Measurements from ENCODE around the gene RGS3. TPM values are rescaled to one million over a fixed set of nuclear protein-coding genes. Genes with fewer than 3 reads are reported as not detected.
A peak's percentile ranks its signal among the peaks of the same experiment; 100 is the strongest.

The RGS3 gene
- total RNA-seq, 4 donors from 2014 or later: 10.5 to 18.2 (median 12.8) TPM

- DNase-seq (ENCODE audit: low spot score in 2 of 2): peak in 1 of 2 donors; percentile 79
- intact Hi-C loops (cut with DNase I; ENCODE audit: low total_unique reads): no loop called here
- no peak for TF ChIP-seq CTCF (IDR thresholded peaks at IDR 0.05)
- no peak overlapping the region for H3K4me3 ChIP-seq (ENCODE audit: low read depth, poor library complexity, severe bottlenecking)
- 92 to 99% methylated on average over 8 of the region's 8 CpGs for WGBS, 2 donors
Measured at GRCh38 chr9:113567361-113568080, 104.0 kb downstream of the RGS3 start.

GRCh38 chr9:113568081-113568435, 104.5 kb downstream of the RGS3 start:
- H3K4me3 ChIP-seq (ENCODE audit: low read depth, poor library complexity, severe bottlenecking): no peak overlapping the region
- WGBS, 2 donors: 84 to 90% methylated on average over 5 of the region's 5 CpGs
- intact Hi-C loops (cut with DNase I; ENCODE audit: low total_unique reads): no loop called here
- TF ChIP-seq CTCF (IDR thresholded peaks at IDR 0.05) (no peak), POLR2A (IDR thresholded peaks at IDR 0.05) (no peak)
- peak in 1 of 2 donors; percentile 50 for DNase-seq (ENCODE audit: low spot score in 2 of 2)

DNA sequence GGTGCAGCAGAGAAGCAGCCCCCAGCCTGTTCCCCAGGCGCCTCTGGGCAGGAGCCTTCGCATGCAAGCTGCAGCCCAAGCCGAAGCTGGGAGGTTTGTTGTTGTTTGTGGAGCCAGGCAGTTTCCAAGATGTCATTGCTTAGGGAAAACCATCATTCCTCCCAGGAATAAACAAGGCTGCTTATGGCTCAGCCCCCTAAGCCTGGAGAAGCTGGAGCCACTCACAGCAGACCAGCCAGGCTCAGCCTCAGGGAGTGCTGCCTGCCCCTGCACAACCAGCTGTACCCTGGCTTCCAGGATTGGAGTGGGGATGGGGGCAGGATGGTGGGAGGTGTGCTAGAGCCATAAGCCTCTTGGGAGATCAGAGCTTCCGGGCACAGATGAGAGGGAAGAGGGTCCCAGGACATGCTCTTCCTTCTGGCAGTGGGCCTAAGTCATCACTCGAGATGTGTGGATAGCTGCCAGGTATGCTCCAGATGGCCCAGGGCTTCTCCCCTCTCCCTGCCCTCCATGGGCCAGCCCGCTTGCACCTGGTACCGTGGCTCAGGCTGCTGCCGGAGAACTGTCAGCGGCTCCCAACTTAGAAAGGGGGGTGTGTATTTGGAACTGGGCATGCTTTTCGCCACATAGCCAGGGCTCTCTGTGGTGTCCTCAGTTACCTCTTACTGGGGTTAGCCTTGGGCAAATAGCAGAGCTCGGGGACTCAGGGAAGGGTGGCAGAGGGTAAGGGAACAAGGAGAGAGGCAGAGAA, 105.2 kb downstream of the RGS3 start:
- 66 to 67% methylated on average over 10 to 11 of the region's 11 CpGs for WGBS, 2 donors
- peak in 1 of 2 donors; percentile 81 for DNase-seq (ENCODE audit: low spot score in 2 of 2)
- intact Hi-C loops (cut with DNase I; ENCODE audit: low total_unique reads): no loop called here
- TF ChIP-seq POLR2A (IDR thresholded peaks at IDR 0.05) (no peak), CTCF (IDR thresholded peaks at IDR 0.05) (no peak)
- H3K4me3 ChIP-seq (ENCODE audit: low read depth, poor library complexity, severe bottlenecking): no peak overlapping the region

GRCh38 chr9:113569472-113570060, 106.0 kb downstream of the RGS3 start:
- WGBS, 2 donors: 84 to 91% methylated on average over 2 of the region's 2 CpGs
- TF ChIP-seq POLR2A (IDR thresholded peaks at IDR 0.05): no peak
- TF ChIP-seq CTCF (IDR thresholded peaks at IDR 0.05): no peak
- intact Hi-C loops (cut with DNase I; ENCODE audit: low total_unique reads): no loop called here

GRCh38 chr9:113570106-113570505, 106.6 kb downstream of the RGS3 start:
- no peak overlapping the region for H3K4me3 ChIP-seq (ENCODE audit: low read depth, poor library complexity, severe bottlenecking)
- intact Hi-C loops (cut with DNase I; ENCODE audit: low total_unique reads): no loop called here
- TF ChIP-seq POLR2A (IDR thresholded peaks at IDR 0.05) (no peak), CTCF (IDR thresholded peaks at IDR 0.05) (no peak)
- WGBS, 2 donors: 77 to 89% methylated on average over 9 of the region's 9 CpGs
- DNase-seq (ENCODE audit: low spot score in 2 of 2): peak in 1 of 2 donors; percentile 60

More at GRCh38 chr9:113569472-113570060, 106.0 kb downstream of the RGS3 start:
- no peak overlapping the region for H3K4me3 ChIP-seq (ENCODE audit: low read depth, poor library complexity, severe bottlenecking)
- peak in 1 of 2 donors; percentile 59 for DNase-seq (ENCODE audit: low spot score in 2 of 2)
